Cardiac septum (tissue), 1 donor: Measurements from ENCODE around the gene ADAM15. TPM values are rescaled to one million over a fixed set of nuclear protein-coding genes. Genes with fewer than 3 reads are reported as not detected.

Experiments
- DNase-seq: peaks from one replicate; pipeline ENCODE4 v3.0.0-alpha.2; 2020; ENCODE audit warnings: low spot score
- intact Hi-C: fragments of 100-400 bp; cut with DNase I; formaldehyde crosslinking; loops from one replicate; pipeline ENCODE4 v1.14.0; 2022
- total RNA-seq: library from RNA; stranded (reverse); fragmentation: NEBNext Ultra II Directional; extraction: Animal tissue kit (Norgen Biotek cat#: 25700); gene quantifications from one replicate; pipeline ENCODE4 v1.2.1, GENCODE V29; 2021
- donor health status: DM: no; HTN: no; CAD: no.

The ADAM15 gene
- total RNA-seq, 1 donor from 2014 or later = 69.9 TPM

GRCh38 chr1:155026154-155026553 is 25.0 kb upstream of the ADAM15 start:
- DNase-seq = no peak

DNA sequence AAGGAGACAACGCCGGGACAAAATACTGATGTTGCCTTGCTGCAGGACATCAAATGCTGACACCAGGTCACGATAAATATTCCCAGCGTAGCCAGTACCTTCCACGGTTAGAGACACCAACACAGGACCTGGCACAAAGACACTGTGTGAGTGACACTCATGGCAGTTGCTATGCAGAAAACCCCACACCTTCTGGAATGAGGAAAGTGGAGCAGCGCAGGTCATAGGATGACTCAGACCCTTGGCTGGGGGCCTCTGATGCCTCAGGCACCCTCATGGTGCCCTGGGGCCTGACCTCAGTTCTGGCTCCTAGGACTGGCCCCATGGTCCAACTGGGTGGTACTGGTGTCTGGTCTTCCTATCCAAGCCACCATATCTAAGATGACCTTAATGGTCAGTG is 24.5 kb upstream of the ADAM15 start:
- intact Hi-C loops = no loop called here

More at GRCh38 chr1:155026154-155026553, 25.0 kb upstream of the ADAM15 start:
- intact Hi-C loops = no loop called here

GRCh38 chr1:155029513-155030242 is 21.4 kb upstream of the ADAM15 start:
- no peak for DNase-seq
- intact Hi-C loops = no loop called here

More for the DNA sequence above, 24.5 kb upstream of the ADAM15 start:
- no peak for DNase-seq

- DNase-seq = no peak
- intact Hi-C loops = no loop called here
Measured at GRCh38 chr1:155030243-155030795, 20.8 kb upstream of the ADAM15 start.

- intact Hi-C loops = no loop called here
- DNase-seq = no peak
Measured at GRCh38 chr1:155030899-155031298, 20.2 kb upstream of the ADAM15 start.

GRCh38 chr1:155032886-155033285 is 18.2 kb upstream of the ADAM15 start:
- intact Hi-C loops = no loop called here
- no peak for DNase-seq

GRCh38 chr1:155033524-155033923 is 17.6 kb upstream of the ADAM15 start, which contains the start of the genes DCST1 and DCST2:
Gene DCST1, plus strand, starts transcription at chr1:155033824. Its CDS starts 213 bp downstream, at chr1:155034037.
Gene DCST2, minus strand, starts transcription at chr1:155033781. Its CDS starts 80 bp downstream, at chr1:155033701.
- intact Hi-C loops = no loop called here
- no peak for DNase-seq

DNA sequence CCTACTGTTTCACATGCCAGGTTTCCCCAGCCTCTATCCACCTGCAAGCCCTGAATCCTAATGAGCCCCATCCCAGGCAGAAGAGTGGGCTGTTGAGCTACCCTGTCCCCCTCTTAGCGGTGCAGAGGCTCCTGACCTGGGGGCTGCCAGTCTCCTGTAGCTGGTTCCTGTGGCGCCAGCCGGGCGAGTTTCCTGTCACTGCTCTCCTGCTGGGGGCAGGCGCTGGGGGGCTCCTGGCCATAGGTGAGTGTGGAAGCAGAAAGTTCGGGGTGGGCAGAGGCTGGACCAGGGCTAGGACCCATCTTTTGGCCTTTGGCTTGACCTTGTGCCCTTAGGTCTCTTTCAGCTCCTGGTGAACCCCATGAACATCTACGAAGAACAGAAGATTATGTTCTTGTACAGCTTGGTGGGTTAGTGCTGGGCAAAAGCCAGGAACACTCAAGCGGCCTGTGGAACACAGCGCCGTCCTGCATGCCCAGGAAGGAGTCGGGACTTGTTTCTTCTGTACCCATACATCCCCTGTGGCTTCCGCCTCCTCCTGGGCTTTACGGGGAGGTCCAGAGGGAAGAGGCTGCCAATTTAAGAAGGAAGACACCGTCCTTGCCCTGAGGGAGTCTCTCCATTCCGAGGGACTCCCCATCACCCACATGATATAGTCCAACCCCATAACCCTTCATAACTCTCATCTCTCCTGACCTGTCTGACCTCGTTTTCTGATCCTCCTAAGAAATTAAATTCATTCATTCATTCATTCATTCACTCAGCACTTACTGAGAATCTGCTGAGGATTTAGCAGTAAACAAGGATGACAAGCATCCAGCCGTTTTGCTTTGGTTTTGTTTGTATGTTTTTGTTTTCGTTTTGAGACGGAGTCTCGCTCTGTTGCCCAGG is 16.6 kb upstream of the ADAM15 start:
- no peak for DNase-seq
- intact Hi-C loops = no loop called here

- intact Hi-C loops = no loop called here
- DNase-seq = no peak
Measured at GRCh38 chr1:155035936-155036335, 15.2 kb upstream of the ADAM15 start.

DNA sequence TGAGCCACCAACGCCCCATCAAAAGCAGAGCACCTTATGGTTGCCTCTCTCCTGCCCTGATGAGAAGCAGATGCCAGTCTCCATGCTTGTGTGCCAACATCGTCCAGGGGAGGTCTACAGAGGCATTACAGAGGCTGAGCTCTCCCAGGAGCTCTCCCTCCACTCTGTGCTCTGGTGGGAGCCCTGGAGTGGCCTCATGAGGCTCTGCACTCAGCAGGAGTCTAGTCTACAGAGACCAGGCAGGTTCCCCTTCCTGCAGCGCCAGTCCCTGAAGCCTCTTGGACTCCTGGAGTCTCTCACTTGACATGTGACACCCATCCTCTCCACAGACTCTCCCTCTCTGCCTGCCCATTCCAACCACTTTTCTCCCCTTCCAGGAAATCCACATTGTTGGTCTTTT is 14.1 kb upstream of the ADAM15 start:
- intact Hi-C loops = no loop called here
- DNase-seq = no peak

DNA sequence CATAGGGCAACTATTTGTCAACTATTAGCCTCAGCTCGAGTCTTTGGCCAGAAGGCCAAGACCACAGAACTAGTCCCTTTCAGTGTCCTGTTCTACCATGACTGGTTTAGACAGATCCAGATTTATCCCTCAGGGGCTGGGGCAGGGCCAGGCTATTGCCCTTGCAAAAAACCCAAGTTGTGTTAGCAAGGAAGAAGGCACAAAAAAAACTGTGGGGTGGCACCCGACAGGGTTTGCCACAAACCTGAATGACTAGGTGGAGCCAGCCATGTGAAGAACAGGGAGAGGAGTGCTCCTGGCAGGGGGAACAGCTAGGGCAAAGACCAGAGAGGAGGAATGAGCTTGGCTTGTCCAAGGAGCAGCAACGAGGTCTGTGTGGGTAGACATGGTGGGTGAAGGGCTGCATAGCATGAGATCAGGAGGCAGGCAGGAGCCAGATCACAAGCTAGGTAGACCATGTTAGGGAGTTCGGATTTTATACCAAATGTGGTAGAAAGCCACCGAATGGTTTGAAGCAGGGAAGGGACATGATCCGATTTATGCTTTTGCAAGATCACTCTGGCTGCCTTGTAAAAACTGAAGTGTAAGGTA is 13.2 kb upstream of the ADAM15 start:
- intact Hi-C loops = no loop called here
- DNase-seq = no peak

DNA sequence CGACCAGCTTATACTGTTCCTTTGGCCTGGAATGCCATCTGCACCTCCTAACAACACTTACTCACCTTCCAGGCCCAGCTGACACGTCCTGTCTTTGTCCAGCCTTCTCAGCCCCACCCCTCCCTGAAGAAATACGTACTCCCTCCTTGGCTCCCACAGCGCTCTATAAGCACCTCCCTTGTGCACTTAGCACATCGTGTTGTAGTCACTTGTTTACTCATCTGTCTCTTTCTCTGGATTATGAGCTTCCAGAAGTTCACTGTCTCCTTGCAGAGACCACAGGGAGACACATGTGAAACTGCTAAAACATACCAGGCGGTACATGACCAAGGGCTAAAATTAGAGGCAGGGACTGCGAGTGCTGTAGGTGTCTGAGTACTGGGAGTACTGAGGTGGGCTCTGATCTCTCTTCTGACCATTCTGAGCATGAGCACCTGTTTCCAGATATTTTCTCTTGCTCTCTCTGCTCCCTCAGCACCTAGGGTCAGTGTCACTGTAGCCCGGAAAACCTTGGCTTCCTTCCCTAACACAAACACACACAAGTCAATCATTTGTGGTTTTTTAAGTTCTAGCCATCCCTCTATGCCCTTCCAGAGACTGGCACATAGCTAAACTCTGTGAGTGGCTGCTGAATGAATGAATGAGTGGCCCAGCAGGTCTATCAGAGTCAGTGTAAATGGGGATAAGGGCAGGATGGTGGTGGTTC is 12.4 kb upstream of the ADAM15 start:
- intact Hi-C loops = no loop called here
- DNase-seq = no peak

- no peak for DNase-seq
- intact Hi-C loops = no loop called here
Measured at GRCh38 chr1:155039308-155039669, 11.8 kb upstream of the ADAM15 start.

GRCh38 chr1:155040358-155041093 is 10.6 kb upstream of the ADAM15 start:
- no peak for DNase-seq
- intact Hi-C loops = no loop called here

DNA sequence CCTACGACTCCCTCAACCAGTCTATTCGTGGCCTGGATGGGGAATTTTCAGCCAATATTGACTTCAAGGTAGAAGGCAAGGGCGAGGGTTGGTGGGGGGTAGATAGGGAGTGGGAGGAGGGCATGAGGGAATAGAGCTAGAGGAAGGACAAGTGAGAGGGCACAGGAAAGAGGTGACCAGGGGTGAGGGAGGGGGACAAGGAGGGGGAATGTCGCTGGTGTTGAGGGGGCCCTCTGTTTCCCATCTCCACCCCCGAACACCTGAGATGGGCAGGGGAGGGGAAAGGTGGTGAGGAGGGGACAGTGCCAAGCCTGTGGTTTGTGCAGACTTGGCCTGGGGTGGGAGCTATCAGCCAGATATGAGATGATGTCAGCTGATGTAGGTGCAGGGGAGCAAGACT is 8.3 kb upstream of the ADAM15 start:
- intact Hi-C loops = no loop called here

GRCh38 chr1:155043301-155043702 is 7.8 kb upstream of the ADAM15 start:
- intact Hi-C loops = no loop called here
- no peak for DNase-seq

More for the DNA sequence above, 8.3 kb upstream of the ADAM15 start:
- DNase-seq = no peak

GRCh38 chr1:155043793-155044192 is 7.3 kb upstream of the ADAM15 start:
- no peak for DNase-seq
- intact Hi-C loops = no loop called here

GRCh38 chr1:155044365-155044764 is 6.8 kb upstream of the ADAM15 start:
- DNase-seq = no peak

More at GRCh38 chr1:155044365-155044764, 6.8 kb upstream of the ADAM15 start:
- intact Hi-C loops = no loop called here
